ENCODE results near the gene BRS3.
A peak's percentile ranks its signal among the peaks of the same experiment; 100 is the strongest.

The BRS3 gene

DNA sequence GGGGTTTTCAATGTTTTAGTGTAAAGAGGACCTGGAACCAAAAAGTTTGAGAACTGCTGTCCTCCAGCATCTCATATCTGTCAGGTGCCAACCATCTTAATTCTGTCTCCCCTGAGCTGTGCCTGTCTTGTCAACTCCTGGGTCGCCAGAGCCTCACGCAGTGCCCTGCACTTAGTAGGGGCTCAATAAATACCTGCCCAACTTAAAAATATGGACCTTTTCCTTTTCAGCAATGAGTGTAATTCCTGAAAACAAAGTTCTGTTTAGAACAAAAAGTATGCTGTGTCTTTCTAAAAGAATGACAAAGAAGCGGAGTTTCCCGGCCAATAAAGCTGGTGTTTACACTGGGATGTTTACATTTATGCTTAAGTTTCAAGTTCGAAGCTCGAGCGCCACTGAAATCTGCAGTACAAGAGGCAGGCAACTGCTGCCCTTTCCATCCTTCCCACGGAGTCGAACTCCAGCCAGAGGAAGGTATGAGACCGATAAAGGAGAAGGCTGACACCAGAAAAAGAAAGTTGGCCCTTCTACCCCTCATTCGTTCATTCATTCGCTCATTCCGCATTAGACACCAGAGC is 8.5 kb downstream of the BRS3 start:
- no peak for DNase-seq

DNA sequence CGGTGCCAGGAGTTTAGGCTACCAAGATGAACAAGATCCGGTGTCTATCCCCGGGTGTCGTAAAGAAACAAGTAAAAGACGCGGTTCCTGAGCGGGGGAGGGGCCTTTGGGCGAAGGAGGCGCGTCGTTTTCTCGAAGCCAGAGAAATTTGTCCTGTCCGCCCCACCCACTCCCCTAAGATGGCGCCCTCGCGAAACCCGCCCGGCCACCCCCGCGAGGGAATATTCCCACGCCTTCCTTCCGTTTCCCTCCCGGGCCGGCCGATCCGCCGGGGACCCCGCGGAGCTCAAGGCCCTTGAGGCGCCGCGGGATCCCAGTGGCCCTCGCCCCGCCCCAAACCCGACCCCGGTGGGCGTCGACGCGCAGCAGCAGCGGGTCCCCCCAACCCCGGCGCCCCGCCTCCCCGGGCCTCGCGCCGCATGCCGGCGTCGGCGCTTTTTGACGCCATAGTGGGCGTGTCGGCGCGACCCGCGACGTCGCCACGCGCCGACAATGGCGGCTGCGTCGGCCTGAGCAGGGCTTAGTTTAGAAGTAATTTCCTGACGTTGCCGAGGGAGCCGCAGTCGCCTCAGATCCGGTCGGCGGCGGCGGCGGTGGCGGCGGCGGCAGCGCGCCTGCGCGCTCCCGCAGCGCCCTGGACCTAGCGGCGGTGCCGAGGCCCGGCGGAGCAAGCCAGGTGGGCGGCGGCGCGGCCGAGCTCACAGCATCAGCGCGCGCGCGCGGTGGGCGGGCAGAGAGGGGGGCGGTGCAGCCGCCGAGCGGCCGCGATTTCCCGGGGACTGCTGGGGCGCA is 9.2 kb downstream of the BRS3 start:
- peak; percentile 71 to 76 for DNase-seq

DNA sequence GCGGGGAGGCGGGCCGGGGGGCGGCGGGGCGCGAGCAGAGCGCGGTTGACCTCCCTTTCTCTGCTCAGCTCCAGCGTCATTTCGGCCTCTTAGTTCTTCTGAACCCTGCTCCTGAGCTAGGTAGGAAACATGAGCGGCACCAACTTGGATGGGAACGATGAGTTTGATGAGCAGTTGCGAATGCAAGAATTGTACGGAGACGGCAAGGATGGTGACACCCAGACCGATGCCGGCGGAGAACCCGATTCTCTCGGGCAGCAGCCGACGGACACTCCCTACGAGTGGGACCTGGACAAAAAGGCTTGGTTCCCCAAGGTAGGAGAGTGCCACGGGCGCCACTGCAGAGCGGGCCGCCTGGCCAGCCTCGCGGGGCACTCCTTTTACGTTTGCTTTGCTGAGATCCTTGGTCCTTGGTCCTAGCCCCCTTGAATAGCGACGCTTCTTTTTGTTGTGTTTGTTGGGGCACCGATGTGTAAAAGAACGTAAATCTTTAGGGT is 9.9 kb downstream of the BRS3 start, which contains the start of gene HTATSF1:
Gene HTATSF1 (plus strand): TSS at position 37 of the 497 bp plus-strand sequence. CDS start 93 bp downstream, at position 130.
- DNase-seq, result no peak

DNA sequence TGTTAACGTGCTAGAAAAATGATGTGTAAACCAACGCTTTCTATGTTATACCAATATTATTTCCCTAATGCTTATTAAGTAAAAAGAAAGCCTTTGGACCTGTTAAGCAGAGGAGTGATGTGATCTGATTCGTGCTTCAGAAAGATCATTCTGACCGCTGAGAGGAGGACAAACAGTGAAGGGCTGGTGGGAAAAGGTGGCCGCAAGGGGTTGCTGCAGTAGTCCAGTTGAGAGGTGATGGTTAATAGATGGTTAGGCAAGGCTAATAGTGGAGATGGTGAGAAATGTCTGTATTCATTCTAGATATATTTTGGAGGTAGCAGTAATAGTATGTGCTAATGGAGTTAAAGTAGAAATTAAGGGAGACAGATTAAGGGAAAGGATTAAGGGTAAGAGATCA is 31.3 kb downstream of the BRS3 start:
- no peak for DNase-seq

DNA sequence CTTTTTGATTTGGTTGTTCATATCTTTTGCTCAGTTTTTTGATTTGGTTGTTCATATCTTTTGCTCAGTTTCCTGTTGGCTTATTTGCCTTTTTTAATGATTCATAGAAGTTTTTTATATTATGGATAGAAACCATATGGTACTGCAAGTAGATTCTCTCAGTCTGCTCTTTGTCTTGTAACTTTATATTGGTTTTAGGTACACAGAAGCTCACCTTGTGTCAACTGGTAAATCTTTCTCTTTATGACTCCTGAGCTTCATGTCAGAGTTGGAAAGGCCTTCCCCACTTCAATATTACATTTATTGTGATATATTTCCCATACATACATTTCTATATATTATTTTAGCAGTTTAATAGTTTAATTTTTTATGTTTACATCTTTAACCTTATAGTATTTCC is 36.0 kb downstream of the BRS3 start:
- no peak for DNase-seq

DNA sequence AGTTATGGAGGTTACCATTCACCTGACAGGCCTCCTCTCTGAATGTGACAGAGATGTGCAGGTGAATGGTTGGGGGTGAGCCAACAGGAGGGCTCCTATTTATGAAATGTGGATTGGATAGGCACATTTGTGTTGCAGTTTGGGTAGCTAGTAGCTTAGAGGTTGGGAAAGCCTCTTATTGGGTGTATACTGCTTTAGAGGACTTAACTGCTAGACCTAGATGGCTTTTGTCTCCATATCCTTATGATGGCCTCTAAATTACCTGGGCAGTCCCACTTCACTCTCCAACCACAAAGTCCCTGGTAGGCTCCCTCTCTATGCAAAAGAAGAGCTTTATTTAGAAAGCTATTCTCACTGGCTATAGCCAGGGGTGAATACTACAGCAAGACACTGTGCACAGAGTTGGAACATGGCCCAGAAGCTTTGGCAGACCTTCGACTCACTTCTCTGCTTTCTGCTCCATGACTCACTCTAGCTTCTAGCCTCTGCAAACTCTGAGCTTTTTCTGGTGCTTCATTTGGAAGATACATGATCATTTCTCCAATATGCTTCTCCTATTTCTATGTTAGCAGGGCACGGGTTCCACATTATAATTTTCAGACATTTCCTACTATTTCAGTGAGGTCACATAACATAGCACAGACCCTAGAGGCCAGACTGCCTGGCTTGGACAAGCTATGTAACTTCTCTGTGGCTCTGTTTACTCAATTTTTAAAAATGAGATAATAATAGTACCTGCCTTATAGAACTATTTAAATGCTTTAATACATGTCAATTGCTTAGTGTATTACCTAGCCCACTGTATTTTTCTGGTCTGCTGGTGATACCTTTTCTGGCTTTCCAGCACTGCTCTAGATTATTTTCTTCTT is 38.2 kb downstream of the BRS3 start:
- no peak for DNase-seq

DNA sequence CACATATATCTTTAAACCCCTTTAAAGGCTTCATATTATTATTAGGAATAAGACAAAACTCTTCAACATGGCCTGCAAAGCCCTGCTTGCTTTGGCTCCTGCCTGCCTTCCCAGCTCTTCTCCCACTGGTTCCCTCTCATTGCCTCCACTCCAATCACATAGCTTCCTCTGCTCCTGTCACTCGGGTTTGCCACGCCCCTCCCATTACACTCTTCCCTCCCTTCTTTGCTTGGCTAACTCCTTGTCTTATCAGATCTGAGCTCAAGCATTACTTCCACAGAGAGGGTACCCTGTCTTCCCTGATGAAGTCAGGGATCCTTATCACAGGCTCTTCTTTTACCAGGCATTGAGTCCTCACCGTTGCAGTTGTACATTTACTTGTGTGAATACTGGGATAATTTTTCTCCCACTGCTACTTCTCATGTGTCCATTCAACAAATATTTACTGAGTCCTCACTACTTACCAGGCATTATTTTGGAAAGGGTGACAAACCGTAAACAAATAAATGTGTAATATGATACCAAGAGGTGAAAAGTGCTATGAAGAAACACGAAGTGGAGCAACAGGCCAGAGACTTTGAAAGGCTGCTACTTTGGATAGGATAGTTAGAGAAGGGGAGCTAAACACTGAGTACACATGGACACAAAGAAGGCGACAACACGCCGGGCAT is 41.0 kb downstream of the BRS3 start:
- no peak for DNase-seq

DNA sequence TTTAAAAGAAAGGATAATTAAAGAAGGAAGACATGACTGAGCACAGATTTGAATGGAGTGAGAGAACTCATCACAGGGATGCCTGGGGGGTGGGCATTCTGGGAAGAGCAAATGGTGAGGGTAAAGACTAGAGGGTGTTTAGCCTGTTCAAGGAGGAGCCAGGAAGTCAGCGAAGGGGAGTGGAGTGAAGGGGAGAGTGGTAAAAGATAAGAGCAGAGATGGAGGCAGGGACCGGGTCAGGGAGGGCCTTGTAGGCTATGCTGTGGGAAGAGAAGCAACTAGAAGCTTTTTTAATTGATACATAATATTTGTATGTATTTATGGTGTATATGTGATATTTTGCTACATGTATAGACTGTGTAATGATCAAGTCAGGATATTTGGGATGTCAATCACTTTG is 42.0 kb downstream of the BRS3 start:
- no peak for DNase-seq

DNA sequence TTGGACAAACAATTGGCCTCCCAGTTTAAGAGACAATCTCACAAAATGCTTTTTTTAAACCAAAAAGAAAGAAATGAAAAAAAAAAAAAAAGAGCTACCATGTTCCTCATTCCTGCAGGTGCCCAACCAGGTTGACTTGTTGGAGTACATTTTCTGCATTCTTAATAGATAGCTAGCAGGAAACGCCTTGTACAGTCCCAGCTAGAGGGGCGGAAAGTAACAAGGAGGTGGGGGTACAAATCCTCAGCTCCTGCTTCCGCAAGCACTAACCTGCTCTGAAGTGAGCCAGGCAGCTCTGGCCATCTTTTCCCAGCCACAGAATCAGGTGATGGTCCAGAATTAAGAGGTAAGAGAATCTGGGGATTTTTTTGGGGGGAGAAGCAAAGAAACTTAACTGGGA is 44.2 kb downstream of the BRS3 start, which contains the start of gene VGLL1:
Gene VGLL1 (plus strand): TSS at position 265 of the 400 bp plus-strand sequence. CDS start 3,806 bp downstream, outside the sequence.
- DNase-seq, result no peak

DNA sequence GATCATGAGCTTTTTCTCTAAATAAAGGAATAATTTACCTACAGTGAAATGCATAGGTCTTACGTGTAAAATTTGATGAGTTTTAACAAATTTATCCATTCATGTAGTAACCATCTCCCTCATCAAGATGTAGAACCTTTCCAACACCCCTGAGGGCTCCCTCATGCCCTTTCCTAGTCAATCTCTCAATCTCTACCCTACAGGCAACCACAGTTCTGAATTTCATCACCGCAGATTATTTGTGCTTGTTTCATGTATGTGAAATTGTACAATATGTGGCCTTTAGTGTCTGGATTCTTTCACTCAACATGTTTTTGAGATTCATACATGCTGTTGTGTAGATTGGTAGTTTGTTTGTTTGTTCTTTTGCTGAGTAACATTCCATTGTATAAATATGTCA is 46.4 kb downstream of the BRS3 start:
- no peak for DNase-seq

DNA sequence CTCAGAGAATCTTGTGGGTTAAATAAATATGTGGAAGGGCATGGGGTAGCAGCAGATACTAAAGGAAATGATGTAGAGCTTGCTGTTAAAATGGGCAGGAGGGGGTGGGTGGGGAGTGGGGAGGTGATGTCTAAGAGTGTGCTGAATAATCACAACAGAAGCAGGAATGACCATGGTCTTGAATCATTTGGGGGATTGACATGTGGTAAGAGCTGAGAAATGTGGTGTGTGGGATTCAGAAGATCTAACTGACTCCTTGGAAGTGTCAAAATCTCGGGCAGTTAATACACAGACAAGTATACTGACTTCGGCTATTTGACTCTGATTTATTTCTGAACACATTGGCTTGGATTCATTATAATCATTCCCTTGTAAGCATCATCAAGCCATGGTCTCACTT is 51.1 kb downstream of the BRS3 start:
- no peak for DNase-seq

DNA sequence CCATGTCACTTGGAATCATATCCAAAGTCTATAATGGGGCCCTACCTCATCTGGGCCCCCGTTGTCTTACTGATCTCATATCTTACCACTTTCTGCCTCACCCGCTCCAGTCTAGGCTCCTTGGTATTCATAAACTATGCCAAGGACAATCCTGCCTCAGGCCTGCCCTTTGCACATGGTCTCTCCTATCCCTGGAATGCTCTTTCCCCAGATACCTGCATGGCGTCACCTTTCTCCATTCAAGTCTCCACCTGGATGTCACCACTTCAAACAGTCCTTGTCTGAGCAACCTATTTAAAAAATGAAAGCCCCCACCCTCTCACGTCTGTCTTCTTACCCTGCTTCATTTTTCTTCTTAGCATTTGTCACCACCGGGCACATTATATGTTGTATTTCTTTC is 52.5 kb downstream of the BRS3 start:
- no peak for DNase-seq

DNA sequence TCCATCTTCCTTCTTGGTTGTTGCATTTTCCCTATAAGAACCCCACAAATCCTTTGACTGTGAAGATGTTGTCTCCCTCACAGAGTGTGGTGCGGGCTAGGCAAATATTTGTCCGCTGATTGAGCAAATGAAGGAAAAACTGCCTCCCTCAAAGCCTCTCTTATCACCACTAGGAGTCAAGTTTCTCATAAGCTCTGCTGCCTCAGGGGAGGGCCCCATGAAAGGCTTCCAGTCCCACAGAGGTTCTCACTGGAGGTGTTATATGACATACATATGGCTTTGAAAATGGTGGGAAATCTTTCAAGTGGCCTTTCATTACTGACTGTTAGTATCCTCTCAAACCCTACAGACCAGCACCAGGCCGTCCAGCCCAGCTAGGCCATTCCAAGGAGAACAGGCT is 53.5 kb downstream of the BRS3 start:
- no peak for DNase-seq

DNA sequence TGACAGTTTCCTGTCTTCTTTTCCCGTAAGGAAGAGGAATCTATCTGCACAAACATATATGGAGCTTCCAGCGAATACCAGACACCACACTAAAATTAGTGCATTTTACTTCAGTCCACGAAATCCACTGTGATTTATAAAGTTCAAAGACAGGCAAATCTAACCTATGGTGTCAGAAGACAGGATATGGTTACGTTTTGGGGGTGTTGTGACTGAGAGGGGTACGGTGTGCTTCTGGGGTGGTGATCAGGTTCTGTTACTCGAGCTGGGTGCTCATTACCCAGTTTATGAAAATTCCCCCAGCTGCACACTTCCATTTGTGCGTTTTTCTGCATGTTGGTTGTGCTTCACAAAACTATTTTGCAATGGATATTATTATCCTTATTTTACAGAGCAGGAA is 54.5 kb downstream of the BRS3 start:
- no peak for DNase-seq

Measured in AML-193 (cell line).